Suprapubic skin (tissue), 3 donors: ENCODE measurements around the gene DNAH8.

Experiments used
- CTCF ChIP-seq, 2 donors: fragments of 200-600 bp in 1 of 2; fragments of 450-650 bp in 1 of 2; sonication (generic) in 1 of 2; IDR thresholded peaks; one replicate each; pipeline ENCODE4 v1.5.1; 2016 to 2019; ENCODE audit warnings: antibody characterized with exemption in 2 of 2, mild to moderate bottlenecking in 1 of 2, moderate library complexity in 1 of 2
- EP300 ChIP-seq: sonication (generic); formaldehyde crosslinking; IDR thresholded peaks from one replicate; pipeline ENCODE4 v1.6.1; 2017; ENCODE audit warnings: antibody characterized with exemption
- POLR2A ChIP-seq, 2 donors: fragments of 450-650 bp; IDR thresholded peaks; one replicate each; pipeline ENCODE4 v1.6.1; 2017; ENCODE audit warnings: antibody characterized with exemption in 2 of 2, mild to moderate bottlenecking in 2 of 2, moderate library complexity in 2 of 2

GRCh38 chr6:39008737-39009136 lies 293.6 kb downstream of the DNAH8 start:
- no peak for TF ChIP-seq POLR2A (IDR thresholded peaks at IDR 0.05)
- no peak for TF ChIP-seq CTCF (IDR thresholded peaks at IDR 0.05)
- TF ChIP-seq EP300, result no peak
